Suprapubic skin (tissue), 4 donors: ENCODE data around the gene GRB10.

Experiments
- CTCF ChIP-seq, 2 donors: fragments of 200-600 bp in 1 of 2; fragments of 450-650 bp in 1 of 2; sonication (generic) in 1 of 2; IDR thresholded peaks; one replicate each; pipeline ENCODE4 v1.5.1; 2016 to 2019; ENCODE audit warnings: antibody characterized with exemption in 2 of 2, mild to moderate bottlenecking in 1 of 2, moderate library complexity in 1 of 2
- POLR2A ChIP-seq, 2 donors: fragments of 450-650 bp; IDR thresholded peaks; one replicate each; pipeline ENCODE4 v1.6.1; 2017; ENCODE audit warnings: antibody characterized with exemption in 2 of 2, mild to moderate bottlenecking in 2 of 2, moderate library complexity in 2 of 2
- POLR2AphosphoS5 ChIP-seq, 3 donors: sonication (generic); formaldehyde crosslinking; IDR thresholded peaks; one replicate each; pipeline ENCODE4 v1.6.1; 2017; ENCODE audit warnings: antibody characterized with exemption in 3 of 3

- TF ChIP-seq CTCF (IDR thresholded peaks at IDR 0.05): no peak
- no peak for TF ChIP-seq POLR2A (IDR thresholded peaks at IDR 0.05)
- no peak for TF ChIP-seq POLR2AphosphoS5 (IDR thresholded peaks at IDR 0.05)
Measured at GRCh38 chr7:50730446-50731400, 52.0 kb downstream of the GRB10 start.
